NCI-H2081 treated with DMSO at 0.1 percent for 48 hours (cell line): ENCODE data around the gene KLHL22.
"Not testable (repeated sequence)": the region's sequence is repeated elsewhere in the genome, so short reads cannot be mapped to it uniquely, and the experiment has no call there.

Experiments
- DNase-seq: peaks from one replicate; lab custom pipeline; 2025; lab: John Stamatoyannopoulos, UW

The KLHL22 gene

DNA sequence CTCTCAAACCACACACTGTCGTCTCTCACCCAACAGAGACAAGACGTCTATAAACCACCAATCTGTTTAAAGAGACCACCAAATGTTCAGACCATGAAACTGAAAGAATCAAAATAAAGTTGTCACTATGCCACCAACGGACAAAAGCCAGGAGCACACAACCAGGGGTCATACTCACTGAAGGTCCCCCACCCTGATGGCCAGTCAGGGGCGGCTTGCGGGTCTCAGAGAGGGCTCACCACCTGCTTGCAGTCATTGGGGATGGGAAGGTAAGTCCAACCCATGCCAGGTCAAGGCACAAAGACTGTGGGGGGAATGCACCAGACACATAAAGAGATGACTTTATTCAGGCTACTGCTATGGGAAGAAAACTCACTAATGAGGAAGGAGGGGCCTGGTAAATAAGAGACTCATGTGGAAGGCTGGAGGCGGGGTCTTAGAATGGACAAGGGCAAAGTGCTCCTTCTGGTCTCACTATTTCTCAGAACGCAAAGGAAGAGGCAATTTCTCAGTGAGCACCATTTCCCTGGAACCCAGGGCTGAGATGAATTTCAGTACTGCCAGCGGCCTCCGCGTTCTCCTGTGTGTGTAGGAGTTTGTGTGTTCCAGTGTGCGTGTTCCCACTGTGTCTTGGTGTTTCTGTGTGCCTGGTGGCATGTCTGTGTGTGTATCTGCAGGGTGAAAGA lies 75.3 kb downstream of the KLHL22 start:
- no peak for DNase-seq

DNA sequence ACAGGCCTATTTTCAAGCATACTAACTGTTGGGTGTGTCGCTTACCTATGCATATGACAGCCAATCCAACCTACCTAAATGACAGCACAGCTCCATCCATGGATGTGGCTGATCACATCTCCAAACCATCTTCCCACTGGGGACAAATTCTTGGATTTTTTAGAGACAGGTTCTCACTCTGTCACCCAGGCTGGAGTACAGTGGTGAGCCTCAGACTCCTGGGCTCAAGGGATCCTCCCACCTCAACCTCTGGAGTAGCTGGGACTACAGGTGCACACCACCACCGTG lies 76.0 kb downstream of the KLHL22 start:
- no peak for DNase-seq

DNA sequence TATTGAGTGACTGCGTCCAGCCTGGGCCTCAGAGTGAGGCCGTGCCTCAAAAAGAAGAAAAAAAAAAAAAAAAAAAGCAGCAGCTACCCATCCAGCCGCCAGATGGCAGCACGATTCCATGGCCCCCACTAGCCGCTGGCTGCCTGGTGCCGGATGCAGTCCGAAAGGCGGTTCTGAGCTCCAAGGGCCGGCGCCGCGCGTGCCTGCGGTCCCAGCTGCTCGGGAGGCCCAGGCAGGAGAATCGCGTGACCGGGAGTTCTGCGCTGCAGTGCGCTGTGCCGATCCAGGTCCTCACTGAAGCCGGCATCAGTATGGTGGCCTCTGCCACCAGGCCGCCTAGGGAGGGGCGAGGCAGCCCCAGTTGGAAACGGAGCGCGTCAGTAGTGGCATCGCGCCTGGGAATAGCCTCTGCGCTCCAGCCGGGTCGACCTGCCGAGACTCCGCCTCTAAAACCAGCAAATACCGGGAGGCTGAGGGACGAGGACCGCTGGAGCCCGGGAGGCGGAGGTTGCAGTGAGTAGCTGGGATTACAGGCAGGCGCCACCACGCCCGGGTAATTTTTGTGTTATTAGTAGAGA lies 77.3 kb downstream of the KLHL22 start:
- no peak for DNase-seq

DNA sequence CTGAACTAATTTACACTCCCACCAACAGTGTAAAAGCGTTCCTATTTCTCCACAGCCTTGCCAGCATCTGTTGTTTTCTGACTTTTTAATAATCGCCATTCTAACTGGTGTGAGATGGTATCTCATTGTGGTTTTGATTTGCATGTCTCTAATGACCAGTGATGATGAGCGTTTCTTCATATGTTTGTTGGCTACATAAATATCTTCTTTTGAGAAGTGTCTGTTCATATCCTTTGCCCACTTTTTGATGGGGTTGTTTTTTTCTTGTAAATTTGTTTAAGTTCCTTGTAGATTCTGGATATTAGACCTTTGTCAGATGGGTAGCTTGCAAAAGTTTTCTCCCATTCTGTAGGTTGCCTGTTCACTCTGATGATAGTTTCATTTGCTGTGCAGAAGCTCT lies 79.9 kb downstream of the KLHL22 start:
- not testable (repeated sequence) for DNase-seq

DNA sequence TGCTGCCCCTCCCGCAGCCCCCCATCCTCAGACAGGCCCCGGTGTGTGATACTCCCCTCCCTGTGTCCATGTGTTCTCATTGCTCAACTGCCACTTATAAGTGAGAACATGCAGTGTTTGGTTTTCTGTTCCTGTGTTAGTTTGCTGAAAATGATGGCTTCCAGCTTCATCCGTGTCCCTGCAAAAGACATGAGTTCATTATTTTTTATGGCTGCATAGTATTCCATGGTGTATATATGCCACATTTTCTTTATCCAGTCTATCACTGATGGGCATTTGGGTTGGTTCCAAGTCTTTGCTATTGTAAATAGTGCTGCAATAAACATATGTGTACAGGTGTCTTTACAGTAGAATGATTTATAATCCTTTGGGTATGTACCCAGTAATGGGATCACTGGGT lies 80.4 kb downstream of the KLHL22 start:
- DNase-seq, result not testable (repeated sequence)

DNA sequence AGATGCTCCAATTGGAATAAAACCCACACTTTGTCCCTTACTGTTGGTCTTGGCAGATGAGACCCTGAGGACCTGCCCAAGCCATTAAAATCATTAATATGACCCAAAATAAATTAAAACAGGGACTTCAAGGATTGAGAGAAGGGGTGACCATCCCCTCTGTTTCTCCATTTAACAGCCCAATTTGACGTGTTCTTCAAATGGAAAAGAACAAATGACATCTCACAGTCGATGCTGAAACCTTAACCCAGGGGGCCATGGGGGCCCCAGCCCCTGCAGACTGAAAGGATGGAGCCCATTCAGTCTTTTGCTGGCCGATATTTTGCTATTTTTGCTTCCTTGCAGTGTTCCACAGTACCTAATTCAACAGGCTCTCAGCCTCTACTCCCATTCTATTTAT lies 81.1 kb downstream of the KLHL22 start:
- no peak for DNase-seq

DNA sequence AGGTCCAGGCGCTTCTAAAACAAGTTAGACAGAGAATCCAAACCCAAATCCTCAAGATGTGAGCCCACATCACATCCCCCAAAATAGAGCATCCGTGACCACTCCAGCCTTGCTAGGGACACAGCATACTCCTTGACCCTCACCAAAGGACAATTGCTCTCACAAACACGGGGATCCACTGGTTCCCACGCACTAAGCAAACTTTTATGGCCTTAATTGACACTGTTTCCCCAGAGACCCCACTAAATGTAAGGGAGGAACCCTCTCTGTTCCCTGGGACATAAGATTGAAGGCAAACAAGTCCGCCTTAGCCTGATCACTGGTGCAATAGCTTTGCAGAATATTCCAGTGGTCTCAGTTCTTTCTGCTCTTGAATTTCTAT lies 81.5 kb downstream of the KLHL22 start:
- no peak for DNase-seq

DNA sequence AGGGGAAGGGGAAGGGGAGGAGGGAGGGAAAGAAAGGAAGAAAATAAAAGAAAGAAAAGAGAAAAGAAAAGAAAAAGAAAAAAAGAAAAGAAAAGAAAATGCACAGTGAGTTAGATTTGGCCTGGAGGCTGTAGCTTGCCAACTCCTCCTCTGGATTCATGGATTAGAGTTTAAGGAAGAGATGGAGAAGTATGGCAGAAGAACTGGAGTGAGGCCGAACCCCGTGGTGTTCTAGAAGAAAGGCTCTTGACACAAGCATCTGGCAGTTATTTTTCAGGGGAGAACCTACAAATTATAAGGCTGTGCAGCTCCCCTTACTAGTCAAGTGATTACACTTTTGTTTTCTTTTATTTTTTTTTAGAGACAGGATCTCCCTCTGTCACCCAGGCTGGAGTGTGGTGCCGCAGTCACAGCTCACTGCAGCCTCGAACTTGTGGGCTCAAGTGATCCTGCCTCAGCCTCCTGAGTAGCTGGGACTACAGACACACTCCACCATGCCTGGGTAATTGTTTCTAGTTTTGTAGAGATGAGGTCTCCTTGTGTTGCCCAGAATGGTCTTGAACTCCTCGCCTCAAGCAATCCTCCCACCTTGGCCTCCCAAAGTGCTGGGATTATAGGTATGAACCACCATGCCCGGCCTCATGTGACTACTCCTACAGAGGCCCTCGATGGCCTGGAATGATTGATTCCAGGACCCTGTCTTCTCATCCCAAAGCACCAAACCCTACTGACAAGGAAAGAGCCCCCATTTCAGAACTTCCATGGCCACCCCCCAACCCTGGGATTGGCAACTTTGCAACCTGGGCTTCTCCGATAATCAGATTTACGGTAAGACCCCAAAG lies 82.2 kb downstream of the KLHL22 start:
- DNase-seq, result no peak

DNA sequence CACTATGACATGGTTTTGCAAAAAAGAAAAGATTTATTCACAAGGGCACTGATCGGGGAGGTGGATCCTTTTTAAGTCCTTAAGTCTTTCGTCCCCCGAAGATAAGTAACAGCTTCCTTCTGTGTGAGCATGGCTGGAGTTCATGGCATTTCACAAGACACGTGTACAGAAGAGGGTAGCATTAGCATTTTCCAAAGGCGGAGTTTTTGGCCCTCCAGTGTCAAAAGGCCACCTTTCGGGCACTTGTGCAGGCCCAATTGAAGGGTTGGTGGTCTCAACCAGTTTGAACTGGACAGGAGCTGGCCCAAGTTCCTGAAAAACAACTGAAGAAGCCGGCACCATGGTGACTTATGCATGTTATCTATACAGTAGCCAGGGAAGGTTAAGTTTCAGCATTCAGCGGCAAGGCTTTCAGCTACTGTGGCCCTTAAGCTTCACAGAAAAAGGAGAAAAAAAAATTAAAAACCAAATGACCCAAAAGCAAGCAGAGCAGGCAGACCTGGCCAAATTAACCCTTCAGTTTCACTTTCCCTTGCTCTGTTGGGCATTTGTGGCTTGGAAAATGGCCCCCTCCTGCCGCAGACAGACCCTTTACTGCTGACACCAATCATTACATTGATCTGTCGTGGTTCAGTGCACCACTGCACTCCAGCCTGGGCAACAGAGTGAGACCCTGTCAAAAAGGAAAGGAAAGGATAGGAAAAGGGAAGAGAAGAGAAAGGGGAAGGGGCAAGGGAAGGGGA lies 83.0 kb downstream of the KLHL22 start:
- DNase-seq, result no peak

DNA sequence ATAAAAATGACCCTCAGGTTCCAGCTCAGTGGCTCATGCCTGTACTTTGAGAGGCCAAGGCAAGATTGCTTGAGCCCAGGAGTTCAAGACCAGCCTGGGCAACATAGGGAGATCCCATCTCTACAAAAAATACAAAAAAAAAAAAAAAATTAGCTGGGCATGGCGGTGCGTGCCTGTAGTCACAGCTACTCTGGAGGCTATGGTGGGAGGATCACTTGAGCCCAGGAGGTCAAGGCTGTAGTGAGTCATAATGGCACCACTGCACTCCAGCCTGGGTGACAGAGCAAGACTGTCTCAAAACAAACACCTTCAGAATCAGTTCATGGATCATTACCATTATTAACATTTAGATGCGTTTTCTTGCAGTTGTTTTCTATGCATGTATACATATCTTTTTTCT lies 86.2 kb downstream of the KLHL22 start:
- not testable (repeated sequence) for DNase-seq

DNA sequence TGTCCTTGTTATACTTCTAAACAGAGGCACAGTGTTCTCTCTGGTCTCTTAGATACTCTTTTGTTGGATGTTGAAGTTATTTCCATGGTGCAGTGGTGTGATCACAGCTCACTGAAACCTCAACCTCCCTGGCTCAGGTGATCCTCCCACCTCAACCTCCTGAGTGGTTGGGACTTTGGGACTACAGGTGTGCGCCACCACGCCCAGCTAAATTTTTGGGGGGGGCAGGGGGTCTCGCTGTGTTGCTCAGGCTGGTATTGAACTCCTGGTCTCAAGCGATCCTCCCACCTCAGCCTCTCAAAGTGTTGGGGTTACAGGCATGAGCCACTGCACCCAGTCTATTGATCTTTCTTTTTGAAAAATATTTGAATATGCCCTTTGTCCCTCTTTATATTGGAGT lies 86.7 kb downstream of the KLHL22 start:
- no peak for DNase-seq

DNA sequence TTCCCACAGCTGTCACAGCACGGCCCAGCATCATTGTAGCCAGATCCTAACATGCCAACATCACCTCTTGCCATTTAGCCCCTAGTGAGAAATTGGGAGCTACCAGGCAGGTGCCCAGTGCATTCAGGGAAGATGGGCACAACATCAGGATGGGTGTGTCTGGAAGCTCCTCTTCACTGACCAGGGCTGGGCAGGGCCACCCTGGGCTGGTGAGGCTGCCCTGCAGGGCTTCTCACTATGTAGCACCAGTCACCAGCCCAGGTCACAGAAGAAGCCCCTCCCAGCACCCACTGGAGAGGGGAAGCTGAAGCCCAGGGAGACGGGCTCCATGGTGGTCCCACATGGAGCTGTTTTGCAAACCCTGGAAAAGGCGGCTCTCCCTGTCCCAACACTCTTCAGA lies 87.8 kb downstream of the KLHL22 start:
- no peak for DNase-seq

DNA sequence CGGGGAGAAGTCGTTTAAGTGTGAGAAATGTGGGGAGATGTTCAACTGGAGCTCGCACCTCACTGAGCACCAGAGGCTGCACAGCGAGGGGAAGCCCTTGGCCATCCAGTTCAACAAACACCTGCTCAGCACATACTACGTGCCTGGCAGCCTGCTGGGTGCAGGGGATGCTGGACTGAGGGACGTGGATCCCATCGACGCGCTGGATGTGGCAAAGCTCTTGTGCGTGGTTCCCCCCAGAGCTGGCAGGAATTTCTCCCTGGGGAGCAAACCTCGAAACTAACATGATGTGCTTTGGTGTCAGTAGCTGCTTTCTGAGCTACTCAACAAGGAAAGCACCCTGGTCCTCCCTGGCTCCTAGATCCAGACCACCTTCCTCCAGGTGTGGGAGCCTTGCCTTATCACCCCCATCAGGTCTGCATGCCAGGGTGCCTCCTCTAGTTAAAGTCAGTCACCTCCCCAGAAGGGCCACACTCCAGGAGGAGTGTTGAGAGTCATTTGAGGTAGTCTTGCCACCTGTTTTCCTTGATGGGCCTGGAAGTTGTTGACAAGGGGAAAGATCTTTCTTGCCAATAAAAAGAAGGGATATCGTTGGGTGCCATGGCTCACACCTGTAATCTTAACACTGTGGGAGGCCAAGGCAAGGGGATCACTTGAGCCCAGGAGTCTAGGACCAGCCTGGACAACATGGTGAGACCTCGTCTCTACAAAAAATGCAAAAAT lies 88.7 kb downstream of the KLHL22 start:
- DNase-seq, result no peak

DNA sequence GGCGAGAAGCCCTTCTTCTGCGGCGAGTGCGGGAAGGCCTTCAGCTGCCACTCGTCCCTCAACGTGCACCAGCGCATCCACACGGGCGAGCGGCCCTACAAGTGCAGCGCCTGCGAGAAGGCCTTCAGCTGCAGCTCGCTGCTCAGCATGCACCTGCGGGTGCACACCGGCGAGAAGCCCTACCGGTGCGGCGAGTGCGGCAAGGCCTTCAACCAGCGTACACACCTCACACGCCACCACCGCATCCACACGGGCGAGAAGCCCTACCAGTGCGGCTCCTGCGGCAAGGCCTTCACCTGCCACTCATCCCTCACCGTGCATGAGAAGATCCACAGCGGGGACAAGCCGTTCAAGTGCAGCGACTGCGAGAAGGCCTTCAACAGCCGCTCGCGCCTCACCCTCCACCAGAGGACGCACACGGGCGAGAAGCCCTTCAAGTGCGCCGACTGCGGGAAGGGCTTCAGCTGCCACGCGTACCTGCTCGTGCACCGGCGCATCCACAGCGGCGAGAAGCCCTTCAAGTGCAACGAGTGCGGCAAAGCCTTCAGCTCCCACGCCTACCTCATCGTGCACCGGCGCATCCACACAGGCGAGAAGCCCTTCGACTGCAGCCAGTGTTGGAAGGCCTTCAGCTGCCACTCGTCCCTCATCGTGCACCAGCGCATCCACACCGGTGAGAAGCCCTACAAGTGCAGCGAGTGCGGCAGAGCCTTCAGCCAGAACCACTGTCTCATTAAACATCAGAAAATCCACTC lies 89.5 kb downstream of the KLHL22 start:
- no peak for DNase-seq

DNA sequence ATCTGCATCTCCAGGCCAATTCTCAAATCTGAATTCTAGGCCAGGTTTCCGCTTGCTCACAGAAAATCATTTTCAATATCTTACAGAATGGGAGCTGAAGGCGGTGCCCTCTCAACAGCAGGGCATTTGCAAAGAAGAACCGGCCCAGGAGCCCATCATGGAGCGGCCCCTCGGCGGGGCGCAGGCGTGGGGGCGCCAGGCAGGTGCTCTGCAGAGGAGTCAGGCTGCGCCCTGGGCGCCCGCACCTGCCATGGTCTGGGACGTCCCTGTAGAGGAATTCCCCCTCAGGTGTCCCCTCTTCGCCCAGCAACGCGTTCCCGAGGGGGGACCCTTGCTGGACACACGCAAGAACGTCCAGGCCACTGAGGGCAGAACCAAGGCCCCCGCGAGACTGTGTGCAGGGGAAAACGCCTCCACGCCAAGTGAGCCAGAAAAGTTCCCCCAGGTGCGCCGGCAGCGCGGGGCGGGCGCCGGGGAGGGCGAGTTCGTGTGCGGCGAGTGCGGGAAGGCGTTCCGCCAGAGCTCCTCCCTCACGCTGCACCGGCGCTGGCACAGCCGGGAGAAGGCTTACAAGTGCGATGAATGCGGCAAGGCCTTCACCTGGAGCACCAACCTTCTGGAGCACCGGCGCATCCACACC lies 90.2 kb downstream of the KLHL22 start:
- no peak for DNase-seq

DNA sequence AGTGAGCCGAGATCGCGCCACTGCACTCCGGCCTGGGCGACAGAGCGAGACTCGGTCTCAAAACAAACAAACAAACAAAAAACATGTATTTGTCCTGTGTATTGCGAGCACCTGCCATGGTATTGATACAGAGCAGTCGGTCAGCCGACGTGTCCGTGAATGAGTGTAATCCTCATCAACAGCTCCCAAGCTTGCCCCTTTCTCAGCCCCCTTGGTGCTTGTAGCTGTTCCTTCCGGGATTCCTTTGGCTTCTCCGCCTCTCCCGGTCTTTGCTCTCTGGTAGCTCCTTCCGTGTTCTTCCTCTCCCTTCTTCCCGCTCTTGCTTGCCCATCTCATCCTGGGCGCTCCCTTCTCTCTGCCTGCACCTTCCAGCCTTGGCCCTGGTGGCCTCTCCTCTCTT lies 90.7 kb downstream of the KLHL22 start:
- no peak for DNase-seq

DNA sequence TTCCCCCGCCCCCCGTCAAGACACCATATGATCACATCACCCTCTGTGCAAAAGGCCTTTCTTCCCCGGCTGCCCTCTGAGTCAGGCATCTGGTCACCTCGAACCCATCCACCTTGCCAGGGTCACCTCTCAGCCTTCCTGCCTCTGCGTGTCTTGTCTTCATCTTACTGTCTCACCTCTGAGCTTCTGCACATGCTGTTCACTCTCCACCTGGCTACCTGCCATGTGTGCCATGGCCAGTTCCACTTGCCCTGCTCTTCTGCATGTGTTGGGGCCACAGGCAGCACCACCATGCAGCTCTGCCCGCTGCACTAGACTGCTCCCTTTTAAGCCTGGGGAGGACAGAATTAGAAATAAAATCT lies 91.8 kb downstream of the KLHL22 start:
- DNase-seq, result no peak

DNA sequence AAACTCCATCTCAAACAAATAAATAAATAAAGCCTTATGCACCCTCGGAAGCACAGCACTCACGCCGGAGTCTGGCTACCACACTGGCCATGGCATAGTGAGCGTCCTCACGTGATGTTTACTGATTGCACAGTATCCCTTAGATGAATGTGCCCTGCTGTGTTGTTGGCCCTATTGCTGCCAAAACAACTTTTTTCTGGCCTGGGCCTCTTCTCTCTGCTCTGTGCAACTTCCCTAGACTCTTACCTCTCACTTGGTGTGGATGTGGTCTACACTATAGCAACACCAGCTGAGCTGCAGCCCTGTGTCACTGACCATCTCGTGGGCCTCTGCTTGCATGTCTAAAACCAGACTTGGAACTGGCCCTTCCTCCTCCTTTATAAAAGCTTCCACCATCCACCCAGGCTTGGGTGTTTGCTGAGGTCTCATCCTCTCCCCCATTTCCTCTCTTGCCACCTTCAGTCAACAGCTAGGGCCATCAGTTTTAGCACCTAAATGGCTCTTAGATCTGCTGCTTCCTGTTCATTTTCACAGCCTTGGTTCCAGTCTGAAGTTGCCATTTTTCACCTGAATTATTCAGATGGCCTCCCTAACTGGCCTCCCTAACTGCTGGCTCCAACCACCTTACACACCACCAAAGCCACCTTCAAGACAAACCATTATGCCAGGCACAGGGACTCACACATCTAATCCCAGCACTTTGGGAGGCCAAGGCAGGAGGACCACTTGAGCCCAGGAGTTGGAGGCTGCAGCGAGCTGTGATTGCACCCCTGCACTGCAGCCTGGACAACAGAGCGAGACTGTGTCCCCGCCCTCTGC lies 92.4 kb downstream of the KLHL22 start:
- DNase-seq, result no peak

DNA sequence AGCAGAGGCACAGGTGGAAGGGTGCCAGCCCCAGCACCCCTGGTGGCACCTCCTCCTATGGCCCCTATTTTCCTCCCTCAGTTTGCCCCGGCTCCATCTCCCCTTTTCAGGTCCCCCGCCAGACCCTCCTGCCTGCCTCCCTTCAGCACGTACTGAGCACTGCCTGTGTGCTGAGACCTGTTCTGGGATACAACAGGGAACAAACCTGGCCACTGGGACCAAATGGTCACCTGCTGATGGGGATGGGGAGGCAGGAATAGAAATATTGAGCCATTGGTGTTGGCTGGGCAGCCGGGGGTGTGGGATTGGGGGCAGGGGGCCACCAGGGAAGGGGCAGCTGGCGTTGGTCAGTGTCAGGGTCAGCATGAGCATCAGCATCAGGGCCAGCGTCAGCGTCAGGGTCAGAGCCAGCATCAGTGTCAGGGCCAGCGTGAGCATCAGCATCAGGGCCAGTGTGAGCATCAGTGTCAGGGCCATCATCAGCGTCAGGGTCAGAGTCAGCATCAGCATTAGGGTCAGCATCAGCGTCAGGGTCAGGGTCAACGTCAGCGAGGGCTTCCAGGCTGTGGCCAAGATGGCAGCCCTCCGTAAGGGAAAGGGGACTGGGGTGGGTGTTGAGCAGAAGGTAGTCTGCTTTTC lies 94.1 kb downstream of the KLHL22 start:
- DNase-seq, result no peak
